HG02970 (cell line): ENCODE measurements around the gene AP2A1.
"Not testable (repeated sequence)": the region's sequence is repeated elsewhere in the genome, so short reads cannot be mapped to it uniquely, and the experiment has no call there.

Experiments used
- ATAC-seq: cut with Tn5 transposase; IDR thresholded peaks from one replicate; pipeline ENCODE4 v1.9.1; 2021; ENCODE audit warnings: mild to moderate bottlenecking, moderate library complexity, moderate number of reproducible peaks; ENCODE audit not compliant: unreplicated experiment, low FRiP score

Gene AP2A1

DNA sequence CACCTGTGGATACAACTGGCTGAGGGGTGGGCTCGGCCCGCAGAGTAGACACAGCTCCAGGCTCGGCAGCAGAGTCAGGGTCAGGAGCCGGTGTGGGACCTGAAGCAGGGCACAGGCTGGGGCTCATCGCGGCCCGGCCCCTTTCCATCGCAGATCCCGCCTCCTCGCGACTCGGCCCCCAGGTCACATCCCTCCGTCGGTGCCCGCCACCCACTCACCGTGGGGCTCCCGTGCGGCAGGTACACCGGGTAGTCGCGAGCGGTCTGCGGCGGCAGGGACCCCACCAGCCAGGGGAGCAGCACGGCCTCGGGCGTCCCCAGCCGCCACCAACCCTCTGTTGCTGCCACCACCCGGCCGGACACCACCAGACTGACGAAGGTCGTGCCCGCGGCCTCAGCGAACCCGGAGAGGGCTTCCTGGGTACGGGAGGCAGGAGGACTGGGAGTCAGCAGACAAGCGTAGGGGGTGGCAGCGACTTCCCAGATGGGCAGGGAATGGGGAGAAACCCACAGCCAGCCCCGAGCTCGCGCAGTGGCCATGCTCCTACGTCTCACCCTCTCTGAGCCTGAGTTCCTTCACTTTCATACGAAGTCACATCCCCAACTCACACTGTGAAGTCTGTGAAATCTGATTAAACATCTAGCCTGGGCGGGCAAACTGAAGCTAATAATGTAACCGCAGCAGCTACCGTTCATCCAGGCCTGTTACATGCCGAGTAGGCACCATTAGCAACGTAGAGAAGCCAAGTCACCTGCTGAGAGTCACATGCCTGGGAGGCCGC lies 42.5 kb downstream of the AP2A1 start:
- no peak for ATAC-seq

DNA sequence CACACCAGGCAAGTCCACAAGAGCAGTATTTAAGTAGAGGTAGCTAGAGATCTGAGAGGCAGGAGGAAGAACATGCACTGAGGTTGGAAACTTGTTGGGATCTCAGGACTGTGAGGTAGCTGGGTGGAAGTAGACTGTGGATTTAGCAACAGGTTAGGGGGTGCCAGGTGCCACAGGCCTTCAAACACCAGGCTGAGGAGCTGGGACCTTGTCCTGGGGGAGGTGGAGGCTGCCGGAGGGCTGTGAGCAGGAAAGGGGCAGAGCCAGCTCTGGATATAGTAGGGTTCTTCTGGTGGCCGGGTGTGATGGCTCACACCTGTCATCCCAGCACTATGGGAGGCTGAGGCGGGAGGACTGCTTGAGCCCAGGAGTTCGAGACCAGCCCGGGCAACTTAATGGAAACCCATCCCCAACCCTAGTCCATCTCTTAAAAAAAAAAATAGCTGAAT lies 43.2 kb downstream of the AP2A1 start:
- no peak for ATAC-seq

DNA sequence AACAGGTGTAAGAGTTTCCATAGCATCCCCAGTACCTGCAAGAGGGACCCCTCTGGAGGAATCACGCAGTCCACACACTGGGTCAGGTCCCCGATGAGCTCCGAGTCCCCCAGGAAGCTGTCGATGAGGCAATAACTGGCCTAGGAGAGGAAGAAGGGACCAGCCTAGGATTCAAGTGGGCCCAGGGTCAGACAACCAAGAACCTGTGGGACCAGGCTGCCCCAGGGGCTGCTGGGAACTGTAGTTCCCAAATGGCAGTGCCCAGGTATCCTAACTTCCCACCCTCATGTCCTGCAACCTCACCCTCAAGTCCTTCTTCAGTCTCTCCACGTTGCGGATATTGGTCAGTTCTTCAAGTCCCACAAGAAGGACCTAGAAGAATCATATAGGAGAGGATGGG lies 44.5 kb downstream of the AP2A1 start:
- no peak for ATAC-seq

DNA sequence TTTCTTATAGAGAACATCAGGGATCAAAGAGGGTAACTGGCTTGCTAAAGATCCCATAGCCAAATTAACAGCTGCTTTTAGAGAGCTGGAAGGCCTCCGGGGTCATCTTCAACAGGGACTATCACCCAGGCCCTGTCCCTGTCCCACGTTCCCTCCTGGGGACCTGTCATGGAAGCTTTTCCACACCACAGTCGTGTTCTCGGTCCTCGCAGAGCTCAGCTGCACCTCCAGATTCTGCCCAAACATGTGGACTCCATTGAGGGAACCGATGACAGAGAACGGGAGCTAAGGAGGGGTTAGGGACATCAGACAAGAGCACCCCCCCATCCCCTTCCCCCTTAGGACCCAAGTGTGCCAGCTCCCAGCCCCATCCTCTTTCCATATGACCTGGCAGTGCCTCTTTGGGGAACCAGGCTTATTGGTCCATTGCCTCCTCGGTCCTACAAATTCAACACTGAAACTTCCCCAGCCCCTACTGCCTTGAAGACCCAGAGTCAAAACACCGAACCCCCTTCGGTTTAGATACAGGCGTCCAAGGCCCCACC lies 45.7 kb downstream of the AP2A1 start:
- no peak for ATAC-seq

DNA sequence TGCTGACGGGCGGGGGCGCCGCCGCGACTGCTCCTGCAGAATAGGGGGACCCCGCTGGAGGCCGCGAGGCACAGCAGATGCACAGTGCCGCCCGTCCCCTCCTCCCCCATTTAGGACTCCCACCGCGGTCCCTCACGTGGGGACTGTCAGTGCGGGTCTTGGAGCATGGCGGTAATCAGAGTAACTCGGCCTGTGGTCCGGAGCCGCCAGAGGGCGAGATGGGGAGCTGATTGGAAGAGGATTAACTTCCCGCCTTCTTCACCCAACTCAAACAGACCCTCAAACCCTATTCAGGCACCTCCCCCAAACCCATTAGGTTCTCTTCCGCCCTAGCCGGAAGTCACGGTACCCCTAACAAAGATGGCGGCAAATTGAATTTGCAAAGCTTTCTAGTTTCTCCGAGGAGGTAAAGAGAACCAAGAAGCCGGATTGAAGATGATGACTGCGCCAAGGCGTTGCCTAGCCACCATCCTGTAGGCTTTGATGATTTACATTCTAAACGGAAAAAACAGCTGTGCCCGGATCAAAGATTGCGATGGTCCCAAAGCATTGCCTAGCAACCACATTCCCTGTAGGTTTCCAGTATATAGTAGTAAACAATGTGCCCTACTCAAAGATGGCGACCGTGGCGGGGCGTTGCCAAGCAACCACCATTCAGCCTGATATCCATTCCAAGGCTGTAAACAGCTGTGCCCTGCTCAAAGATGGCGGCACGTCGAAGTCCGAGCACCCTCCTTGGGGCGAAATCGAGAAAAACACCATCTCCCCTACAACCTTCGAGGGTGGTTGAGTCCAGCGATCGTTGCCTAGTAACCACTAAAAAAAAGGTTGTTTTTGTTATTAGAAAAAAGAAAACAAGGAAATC lies 46.4 kb downstream of the AP2A1 start, which contains the start of gene FUZ:
Gene FUZ, minus strand, starts transcription at position 296 of the 865 bp plus-strand sequence. Its CDS starts 186 bp downstream, at position 110.
- ATAC-seq: no peak

DNA sequence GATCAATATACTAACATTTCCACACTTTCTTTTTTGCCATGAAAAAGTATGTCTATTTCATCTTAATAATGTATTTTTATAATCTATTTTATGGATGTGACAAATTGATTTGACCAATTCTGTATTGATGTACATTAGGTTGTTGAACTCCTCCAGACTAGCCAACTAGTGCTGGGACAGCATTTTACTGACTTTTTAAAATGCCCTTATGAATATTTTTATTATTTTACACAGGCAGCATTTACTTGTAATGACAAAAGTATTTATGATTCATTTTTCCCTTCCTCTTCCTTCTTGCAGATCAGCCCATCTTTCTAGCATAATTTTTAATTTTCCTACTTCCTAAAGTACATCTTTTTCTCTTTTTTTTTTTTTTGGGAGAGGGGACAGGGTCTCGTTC lies 47.2 kb downstream of the AP2A1 start:
- no peak for ATAC-seq

DNA sequence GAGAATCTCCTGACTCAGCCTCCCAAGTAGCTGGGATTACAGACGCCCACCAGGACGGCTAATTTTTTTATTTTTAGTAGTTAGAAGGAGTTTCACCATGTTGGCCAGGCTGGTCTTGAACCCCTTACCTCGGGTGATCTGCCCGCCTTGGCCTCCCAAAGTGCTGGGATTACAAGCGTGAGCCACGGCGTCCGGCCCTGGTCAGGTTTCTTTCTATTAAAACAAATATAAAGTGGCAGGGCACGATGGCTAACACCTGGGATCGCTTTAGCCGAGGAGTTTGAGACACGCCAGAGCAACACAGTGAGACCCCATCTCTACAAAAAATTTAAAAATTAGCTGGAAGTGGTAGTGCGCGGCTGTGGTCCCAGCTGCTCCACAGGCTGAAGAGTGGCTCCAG lies 49.8 kb downstream of the AP2A1 start:
- no peak for ATAC-seq

DNA sequence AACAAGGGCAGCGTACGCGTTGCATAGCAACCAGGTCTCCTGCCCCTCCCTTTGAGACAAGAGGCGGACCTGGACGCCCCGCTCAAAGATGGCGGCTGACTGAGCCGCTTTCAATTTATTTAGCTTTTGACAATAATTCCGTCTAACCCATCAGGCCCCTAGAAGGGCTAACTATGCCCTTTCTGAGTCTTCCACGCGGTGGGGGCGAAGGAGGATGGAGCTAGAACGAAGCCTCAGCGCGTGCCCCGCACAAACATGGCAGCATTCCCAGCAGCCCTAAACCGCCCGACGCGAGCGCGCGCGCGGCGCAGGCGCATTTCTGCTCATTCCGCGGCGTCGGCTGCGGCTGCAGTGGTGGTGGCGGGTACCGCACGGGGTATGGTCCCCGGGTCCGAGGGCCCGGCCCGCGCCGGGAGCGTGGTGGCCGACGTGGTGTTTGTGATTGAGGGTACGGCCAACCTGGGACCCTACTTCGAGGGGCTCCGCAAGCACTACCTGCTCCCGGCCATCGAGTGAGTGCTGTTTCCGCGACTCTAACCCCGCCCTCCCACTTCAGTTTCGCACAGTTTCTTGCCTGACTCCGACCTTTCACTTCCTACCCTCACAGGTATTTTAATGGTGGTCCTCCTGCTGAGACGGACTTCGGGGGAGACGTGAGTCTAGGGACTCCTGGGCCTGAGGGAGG lies 51.3 kb downstream of the AP2A1 start, which contains the start of gene MED25:
Gene MED25, plus strand, starts transcription at position 326 of the 685 bp plus-strand sequence. Its CDS starts 53 bp downstream, at position 379.
- ATAC-seq: peak; percentile 79

DNA sequence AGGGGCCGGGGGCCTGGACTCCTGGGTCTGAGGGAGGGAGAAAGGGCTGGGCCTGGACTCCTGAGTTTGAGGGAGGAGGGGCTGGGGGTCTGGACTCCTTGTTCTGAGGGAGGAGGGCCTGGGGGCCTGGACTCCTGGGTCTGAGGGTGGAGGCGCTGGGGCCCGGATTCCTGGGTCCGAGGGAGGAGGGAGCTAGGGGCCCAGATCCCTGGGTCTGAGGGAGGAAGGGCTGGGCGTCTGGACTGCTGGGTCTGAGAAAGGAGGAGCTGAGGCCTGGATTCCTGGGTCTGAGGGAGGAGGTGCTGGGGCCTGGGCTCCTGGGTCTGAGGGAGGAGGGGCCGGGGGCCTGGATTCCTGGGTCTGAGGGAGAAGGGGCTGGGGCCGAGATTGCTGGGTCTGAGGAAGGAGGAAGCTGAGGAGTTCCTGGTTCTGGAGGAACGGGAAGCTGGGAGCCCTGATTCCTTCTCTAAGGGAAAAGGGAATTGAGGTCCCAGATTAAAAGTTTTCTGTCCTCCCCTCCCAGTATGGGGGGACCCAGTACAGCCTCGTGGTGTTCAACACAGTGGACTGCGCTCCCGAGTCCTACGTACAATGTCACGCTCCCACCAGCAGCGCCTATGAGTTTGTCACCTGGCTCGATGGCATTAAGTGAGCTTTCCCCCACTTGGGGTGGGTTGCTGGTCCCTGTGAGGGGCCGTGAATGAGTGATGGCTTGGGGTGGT lies 52.0 kb downstream of the AP2A1 start:
- no peak for ATAC-seq

DNA sequence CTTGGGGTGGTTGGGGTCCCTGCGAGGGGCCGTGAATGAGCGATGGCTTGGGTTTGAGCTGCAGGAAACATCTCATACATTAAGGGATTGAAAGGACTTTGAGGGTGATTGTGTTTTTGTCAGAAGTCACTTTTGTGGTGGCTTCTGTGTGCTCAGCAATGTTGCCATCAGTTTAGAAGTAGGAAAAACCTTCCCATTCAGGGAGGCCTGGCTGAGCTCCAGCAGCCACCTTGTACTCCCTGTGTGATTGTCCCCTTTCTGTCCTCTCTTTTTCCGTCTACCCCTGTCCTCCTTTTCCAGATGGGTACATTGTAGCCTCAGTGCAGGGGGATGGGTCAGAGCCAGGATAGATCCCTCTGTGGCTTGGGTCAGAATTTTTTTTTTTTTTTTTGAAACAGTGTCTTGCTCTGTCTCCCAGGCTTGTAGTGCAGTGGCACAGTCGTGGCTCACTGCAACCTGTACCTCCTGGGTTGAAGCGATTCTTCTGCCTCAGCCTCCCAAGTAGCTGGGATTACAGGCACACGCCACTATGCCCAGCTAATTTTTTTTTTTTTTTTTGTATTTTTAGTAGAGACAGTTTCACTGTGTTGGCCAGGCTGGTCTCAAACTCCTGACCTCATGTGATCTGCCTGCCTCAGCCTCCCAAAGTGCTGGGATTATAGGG lies 52.8 kb downstream of the AP2A1 start:
- ATAC-seq: not testable (repeated sequence)

DNA sequence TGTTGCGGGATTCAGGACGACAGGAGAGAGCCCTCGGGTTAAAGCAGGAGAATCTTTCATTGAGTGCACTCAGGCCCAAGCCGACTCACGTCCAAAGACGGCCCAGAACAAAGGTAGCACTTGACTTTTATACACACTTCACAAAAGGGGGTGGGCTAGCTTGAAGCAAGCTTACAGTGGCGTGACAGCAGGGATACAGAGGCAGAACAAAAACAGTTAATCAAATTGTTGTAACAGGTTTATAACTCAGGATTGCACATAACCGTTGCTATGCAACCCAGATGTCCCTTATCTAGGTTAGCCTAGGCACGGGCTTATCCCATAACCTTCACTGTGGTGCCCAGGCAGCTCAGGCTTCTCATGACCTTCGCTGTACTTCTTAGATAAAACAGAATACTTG lies 53.3 kb downstream of the AP2A1 start:
- no peak for ATAC-seq

DNA sequence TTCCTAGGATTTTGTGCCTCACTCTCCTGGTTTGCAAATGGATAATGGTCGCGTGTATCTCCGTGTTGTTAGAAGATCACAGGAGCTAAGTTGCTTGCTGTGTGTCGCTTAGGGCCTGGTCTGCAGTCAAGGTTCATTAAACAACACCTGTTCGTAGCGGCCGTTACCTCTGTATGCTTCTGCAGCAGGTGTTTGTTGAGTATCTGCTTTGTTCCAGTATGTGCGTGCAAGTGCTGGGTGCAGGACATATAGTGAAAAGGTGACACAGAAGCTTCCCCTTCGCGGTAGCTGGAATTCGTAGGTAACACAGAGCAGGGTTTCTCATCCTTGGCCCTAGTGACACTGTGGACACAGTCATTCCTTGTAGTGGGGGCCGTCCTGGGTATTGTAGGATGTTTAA lies 56.7 kb downstream of the AP2A1 start:
- no peak for ATAC-seq

DNA sequence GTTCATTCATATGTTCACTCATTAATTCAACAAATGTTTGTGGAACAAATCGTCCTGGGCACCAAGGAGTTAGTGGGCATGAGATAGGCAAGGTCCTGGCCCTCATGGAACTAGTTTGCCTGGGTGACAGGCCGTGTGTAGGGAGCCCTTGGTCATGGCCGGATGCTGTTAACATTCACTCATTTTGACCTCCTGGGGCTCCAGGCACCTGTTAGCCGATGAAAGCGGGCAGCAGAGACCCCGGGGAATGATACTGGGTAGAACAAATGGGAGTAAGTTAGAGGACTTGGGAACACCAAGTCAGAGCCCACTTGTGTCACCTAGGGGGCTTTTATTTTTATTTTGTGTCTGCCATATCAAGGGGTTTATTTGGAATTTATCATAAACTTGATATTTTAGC lies 57.9 kb downstream of the AP2A1 start:
- ATAC-seq: no peak

DNA sequence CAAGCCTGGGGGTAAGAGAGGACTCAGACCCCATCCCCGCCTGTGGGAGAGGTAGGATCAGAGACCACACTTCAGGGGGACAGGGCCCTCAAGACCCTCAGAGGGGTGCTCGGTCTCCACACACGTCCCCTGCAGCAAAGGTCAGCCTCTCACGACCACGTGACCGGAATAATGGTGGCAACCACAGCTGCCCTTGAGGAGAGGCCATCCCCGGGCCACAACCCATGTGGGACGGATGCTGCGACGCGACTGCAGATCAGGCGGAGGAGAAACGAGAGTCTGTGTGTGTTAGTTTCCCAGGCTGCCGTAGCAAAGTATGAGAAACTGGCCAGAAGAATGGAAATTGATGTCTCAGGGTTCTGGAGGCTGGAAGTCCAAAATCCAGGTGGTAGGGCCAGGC lies 60.2 kb downstream of the AP2A1 start:
- no peak for ATAC-seq

DNA sequence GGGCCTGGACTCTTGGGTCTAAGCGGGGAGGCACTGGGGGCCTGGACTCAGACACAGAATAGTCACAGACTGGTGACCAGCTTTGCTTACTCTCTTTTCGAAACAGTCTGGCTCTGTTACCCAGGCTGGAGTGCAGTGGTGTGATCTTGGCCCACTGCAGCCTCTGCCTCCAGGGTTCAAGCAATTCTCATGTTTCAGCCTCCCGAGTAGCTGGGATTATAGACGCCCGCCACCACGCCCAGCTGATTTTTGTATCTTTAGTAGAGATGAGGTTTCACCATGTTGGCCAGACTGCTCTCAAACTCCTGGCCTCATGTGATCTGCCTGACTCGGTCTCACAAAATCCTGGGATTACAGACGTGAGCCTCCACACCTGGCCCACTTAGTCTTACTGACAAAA lies 62.4 kb downstream of the AP2A1 start:
- ATAC-seq: no peak

DNA sequence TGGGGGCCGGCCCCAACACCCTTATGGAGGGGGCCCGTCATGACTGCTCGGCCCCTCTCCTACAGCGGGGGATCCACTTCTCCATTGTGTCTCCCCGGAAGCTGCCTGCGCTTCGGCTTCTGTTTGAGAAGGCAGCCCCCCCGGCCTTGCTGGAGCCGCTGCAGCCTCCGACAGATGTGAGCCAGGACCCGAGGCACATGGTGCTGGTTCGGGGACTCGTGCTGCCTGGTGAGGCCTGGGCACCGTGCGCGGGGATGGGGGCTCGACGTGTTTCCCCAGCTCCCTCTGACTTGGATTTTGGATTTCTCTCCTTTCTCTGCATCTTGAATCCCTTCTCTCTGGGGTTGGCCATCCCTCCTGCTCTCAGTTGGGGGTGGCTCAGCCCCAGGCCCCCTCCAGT lies 62.9 kb downstream of the AP2A1 start:
- no peak for ATAC-seq

DNA sequence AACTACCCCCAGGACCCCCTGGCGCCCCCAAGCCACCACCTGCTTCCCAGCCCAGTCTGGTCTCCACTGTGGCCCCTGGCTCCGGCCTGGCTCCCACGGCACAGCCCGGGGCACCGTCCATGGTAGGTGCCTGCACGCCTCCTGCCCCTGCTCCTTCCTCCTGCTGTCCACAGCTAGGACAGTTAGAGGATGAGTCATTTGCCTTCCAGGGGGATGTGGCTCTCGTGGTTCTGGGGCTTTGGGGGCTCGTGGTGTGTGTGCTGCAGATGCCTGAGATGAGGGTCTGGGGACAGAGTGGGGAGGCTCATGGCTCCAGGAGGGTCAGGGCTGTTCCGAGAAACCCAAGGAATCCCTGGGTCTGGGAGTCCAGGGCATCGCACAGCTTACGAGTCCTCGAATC lies 64.0 kb downstream of the AP2A1 start:
- no peak for ATAC-seq

DNA sequence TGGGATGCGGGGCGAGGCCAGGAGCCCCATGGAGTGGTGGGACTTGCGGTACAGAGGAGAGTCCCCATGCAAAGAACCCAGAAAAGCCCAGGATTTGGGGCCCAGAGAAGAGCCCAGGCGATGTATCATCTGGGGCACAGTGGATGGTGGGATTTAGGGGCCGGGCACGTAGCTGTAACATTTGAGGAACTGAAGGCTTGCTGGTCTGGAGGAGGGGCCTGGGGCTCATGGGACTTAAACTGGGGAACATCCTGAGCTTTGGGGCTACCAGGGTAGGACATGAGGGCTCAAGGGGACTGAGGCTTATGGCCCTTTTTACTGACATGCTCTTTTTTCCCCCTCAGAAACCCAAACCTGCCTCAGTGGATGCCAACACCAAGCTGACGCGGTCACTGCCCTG lies 64.8 kb downstream of the AP2A1 start:
- ATAC-seq: no peak

DNA sequence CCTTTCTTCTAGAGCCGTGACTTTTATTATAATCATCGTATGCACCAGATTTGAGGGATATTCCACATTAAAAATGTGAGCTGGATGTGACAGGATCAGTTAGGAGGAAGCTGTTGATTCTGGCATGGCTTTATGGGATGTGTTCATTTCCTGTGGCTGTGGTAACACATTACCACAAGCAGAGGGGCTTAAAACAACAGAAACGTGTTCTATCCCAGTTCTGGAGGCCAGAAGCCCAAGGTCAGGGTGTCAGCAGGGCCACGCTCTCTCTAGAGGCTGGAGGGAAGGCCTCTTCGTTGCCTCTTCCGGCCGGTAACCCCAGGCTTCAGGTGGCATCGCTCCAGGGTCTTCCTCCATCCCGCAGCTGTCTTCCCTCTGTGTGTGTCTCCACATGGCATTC lies 65.8 kb downstream of the AP2A1 start:
- no peak for ATAC-seq
